ENCODE measurements around the gene CAST. TPM values are rescaled to one million over a fixed set of nuclear protein-coding genes. Genes with fewer than 3 reads are reported as not detected.

The CAST gene
- total RNA-seq, 1 experiment from 2014 or later = 418 TPM

DNA sequence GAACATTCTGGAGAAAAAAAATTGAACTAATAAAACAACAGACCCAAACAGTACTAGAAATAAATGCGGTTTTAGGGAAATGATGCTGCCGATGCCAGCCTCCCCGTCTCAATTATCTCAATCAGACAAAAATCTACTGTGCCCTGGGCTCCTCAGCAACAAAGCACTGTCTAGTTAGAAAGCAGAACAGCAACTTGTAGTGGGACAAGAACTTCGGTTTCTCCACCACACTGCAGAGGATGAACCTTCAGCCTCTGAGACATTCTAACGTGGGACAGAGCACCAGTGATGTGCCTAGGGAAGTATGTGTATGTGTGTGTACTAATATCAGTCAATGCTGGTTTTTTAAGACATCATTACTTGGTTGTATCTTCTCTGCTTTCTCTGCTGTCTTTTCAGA, 11.1 kb upstream of the CAST start:
- Mint-ChIP-seq H3K4me1 (ENCODE audit: low read depth, unreplicated experiment) (peaks cover 50% of the 10 kb centered on the region), H3K27me3 (ENCODE audit: insufficient read depth, unreplicated experiment) (no peaks in the 10 kb centered on the region), H3K36me3 (ENCODE audit: insufficient read depth, unreplicated experiment) (no peaks in the 10 kb centered on the region), H3K9me3 (ENCODE audit: unreplicated experiment) (no peaks in the 10 kb centered on the region), H3K27ac (ENCODE audit: unreplicated experiment) (no peak overlapping the region), H3K4me3 (ENCODE audit: unreplicated experiment) (no peak overlapping the region)
- Histone ChIP-seq H3K27me3 (replicated peaks; ENCODE audit: control insufficient read depth, insufficient read depth, low read length) (no peaks in the 10 kb centered on the region), H3K9me3 (no peaks in the 10 kb centered on the region), H3K36me3 (ENCODE audit: control insufficient read depth, insufficient read depth, low read length) (no peaks in the 10 kb centered on the region), H3K4me1 (peaks cover 54% of the 10 kb centered on the region), H3K4me3 (ENCODE audit: low read depth, low read length) (no peak overlapping the region)
- POLR2A ChIA-PET = no interaction called here
- BruUV-seq (replicated peaks) = no TSS peak
- intact Hi-C loops (cut with micrococcal nuclease; ENCODE audit: unreplicated experiment) = loop anchor here (1.0 kb wide), 1 partner anchor 9 kb away; no protein-coding TSS in a partner anchor
- CTCF ChIA-PET = no interaction called here
- DNase-seq = no peak
- TF ChIP-seq, protein P1, sequence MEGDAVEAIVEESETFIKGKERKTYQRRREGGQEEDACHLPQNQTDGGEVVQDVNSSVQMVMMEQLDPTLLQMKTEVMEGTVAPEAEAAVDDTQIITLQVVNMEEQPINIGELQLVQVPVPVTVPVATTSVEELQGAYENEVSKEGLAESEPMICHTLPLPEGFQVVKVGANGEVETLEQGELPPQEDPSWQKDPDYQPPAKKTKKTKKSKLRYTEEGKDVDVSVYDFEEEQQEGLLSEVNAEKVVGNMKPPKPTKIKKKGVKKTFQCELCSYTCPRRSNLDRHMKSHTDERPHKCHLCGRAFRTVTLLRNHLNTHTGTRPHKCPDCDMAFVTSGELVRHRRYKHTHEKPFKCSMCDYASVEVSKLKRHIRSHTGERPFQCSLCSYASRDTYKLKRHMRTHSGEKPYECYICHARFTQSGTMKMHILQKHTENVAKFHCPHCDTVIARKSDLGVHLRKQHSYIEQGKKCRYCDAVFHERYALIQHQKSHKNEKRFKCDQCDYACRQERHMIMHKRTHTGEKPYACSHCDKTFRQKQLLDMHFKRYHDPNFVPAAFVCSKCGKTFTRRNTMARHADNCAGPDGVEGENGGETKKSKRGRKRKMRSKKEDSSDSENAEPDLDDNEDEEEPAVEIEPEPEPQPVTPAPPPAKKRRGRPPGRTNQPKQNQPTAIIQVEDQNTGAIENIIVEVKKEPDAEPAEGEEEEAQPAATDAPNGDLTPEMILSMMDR (IDR thresholded peaks at IDR 0.05; ENCODE audit: insufficient read depth in 1 of 2, low read depth in 1 of 2, low read length in 1 of 2, severe bottlenecking in 1 of 2, unreplicated experiment in 1 of 2) = no peak

DNA sequence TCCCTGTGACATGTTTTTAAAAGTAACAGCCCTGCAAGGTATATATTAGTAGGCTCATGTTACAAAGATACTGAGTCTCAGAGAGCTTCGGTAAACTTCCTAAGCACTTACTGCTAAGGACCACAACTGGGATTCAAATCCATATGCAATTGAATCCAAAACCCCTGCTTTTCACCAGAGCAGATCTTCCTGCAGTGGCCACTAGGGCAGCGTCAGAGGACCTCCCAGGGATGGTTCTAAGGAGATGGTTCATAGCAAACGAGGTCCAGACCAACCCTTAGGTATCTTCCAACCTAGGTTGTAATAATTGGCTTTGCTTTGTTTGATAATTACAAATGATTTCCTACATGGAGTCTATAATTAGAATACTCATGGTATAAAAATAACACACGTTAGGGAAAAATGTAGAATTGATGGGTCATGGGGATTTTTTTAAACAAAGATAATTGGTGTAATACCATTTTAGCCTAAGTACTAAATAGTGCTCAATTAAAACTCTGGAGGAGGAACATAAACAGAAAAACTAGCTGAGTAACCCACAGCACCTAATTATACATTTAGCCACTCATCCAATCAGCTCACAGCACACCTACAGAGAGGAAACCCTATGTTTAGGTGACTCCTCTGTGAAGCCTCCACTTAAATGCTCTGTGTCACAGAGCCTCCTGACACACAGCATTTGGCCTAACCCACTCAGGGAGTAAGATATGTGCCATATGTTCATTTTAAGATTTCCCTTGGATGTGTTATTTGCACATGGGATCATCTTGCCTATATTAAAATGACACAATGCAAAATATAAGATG, 10.0 kb upstream of the CAST start:
- POLR2A ChIA-PET = no interaction called here
- no peaks in the 10 kb centered on the region for H3K36me3 Mint-ChIP-seq (ENCODE audit: insufficient read depth, unreplicated experiment)
- no peaks in the 10 kb centered on the region for H3K9me3 ChIP-seq
- no peak for DNase-seq
- no peak overlapping the region for H3K4me3 Mint-ChIP-seq (ENCODE audit: unreplicated experiment)
- intact Hi-C loops (cut with micrococcal nuclease; ENCODE audit: unreplicated experiment) = loop anchor here (1.0 kb wide), 1 partner anchor 10 kb away; no protein-coding TSS in a partner anchor
- peaks cover 61% of the 10 kb centered on the region for H3K4me1 Mint-ChIP-seq (ENCODE audit: low read depth, unreplicated experiment)
- no TSS peak for BruUV-seq (replicated peaks)
- no peaks in the 10 kb centered on the region for H3K36me3 ChIP-seq (ENCODE audit: control insufficient read depth, insufficient read depth, low read length)
- CTCF ChIA-PET = no interaction called here
- H3K27me3 ChIP-seq (replicated peaks; ENCODE audit: control insufficient read depth, insufficient read depth, low read length) = no peaks in the 10 kb centered on the region
- H3K9me3 Mint-ChIP-seq (ENCODE audit: unreplicated experiment) = no peaks in the 10 kb centered on the region
- peaks cover 65% of the 10 kb centered on the region for H3K4me1 ChIP-seq
- TF ChIP-seq, protein P1 (IDR thresholded peaks at IDR 0.05; ENCODE audit: insufficient read depth in 1 of 2, low read depth in 1 of 2, low read length in 1 of 2, severe bottlenecking in 1 of 2, unreplicated experiment in 1 of 2) = peak; percentile 14 to 21
- no peaks in the 10 kb centered on the region for H3K27me3 Mint-ChIP-seq (ENCODE audit: insufficient read depth, unreplicated experiment)
- no peak overlapping the region for H3K4me3 ChIP-seq (ENCODE audit: low read depth, low read length)
- no peak overlapping the region for H3K27ac Mint-ChIP-seq (ENCODE audit: unreplicated experiment)

DNA sequence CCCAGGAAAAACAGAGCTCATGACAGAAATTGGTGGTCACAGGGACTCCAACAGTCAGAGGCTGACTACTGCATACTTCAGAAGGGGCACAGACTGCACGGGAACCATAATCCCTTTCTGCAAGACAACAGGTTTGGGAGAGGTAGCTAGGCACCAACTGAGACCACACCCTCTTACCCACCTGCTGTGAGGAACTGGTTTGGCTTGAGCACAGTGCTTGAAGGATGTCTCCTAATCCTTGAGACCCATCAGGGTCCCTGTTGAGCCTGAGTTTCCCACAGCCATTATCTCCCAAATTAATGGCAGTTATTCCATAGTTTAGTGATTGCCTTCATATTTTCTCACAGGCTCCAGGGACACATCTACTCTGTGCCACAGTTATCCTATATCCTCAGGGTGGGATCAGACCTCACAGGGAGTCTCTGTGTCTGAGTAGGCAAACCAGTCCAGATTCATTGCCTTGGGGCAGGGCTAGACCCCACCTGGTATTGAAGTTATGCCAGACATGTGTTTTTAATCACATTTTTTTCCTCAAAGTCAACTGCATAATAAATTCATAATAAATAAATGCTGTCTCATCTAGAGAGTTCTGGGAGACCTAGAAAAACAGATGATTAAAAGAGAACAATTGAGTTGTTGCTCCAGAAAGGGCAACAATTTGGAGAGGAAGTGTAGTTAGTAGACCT, 9.3 kb upstream of the CAST start:
- no TSS peak for BruUV-seq (replicated peaks)
- ChIA-PET CTCF (no interaction called here), POLR2A (interaction anchor here (0.7 kb wide), 1 partner anchor 9 kb away, joined by 3 read pairs; the partner anchor contains the start of gene CAST)
- TF ChIP-seq, protein P1 (IDR thresholded peaks at IDR 0.05; ENCODE audit: insufficient read depth in 1 of 2, low read depth in 1 of 2, low read length in 1 of 2, severe bottlenecking in 1 of 2, unreplicated experiment in 1 of 2) = no peak
- Mint-ChIP-seq H3K27ac (ENCODE audit: unreplicated experiment) (no peak overlapping the region), H3K36me3 (ENCODE audit: insufficient read depth, unreplicated experiment) (no peaks in the 10 kb centered on the region), H3K4me3 (ENCODE audit: unreplicated experiment) (no peak overlapping the region), H3K4me1 (ENCODE audit: low read depth, unreplicated experiment) (peaks cover 62% of the 10 kb centered on the region), H3K27me3 (ENCODE audit: insufficient read depth, unreplicated experiment) (no peaks in the 10 kb centered on the region), H3K9me3 (ENCODE audit: unreplicated experiment) (no peaks in the 10 kb centered on the region)
- H3K4me1 ChIP-seq = peaks cover 71% of the 10 kb centered on the region
- no peak overlapping the region for H3K4me3 ChIP-seq (ENCODE audit: low read depth, low read length)
- no peaks in the 10 kb centered on the region for H3K36me3 ChIP-seq (ENCODE audit: control insufficient read depth, insufficient read depth, low read length)
- peak in 1 of 2 experiments; percentile 62 for DNase-seq
- no peaks in the 10 kb centered on the region for H3K9me3 ChIP-seq
- no peaks in the 10 kb centered on the region for H3K27me3 ChIP-seq (replicated peaks; ENCODE audit: control insufficient read depth, insufficient read depth, low read length)
- intact Hi-C loops (cut with micrococcal nuclease; ENCODE audit: unreplicated experiment) = no loop called here

Data from Caco-2 (cell line).